Upper lobe of right lung (tissue), 1 donor: ENCODE data around the gene NXPH3. TPM values are rescaled to one million over a fixed set of nuclear protein-coding genes. Genes with fewer than 3 reads are reported as not detected.

Experiments
- ATAC-seq: fragments of 200-7000 bp; cut with Tn5 transposase; one replicate; pipeline ENCODE4 v1.9.1; 2020; ENCODE audit warnings: mild to moderate bottlenecking, moderate library complexity
- DNase-seq: peaks from one replicate; pipeline ENCODE4 v3.0.0-alpha.2; 2020
- H3K27ac ChIP-seq: fragments of 200-600 bp; one replicate; pipeline ENCODE4 v1.8.0; 2022
- H3K27me3 ChIP-seq: fragments of 200-600 bp; one replicate; pipeline ENCODE4 v1.8.0; 2022; ENCODE audit warnings: mild to moderate bottlenecking
- H3K36me3 ChIP-seq: fragments of 200-600 bp; one replicate; pipeline ENCODE4 v1.8.0; 2022
- H3K4me1 ChIP-seq: fragments of 200-600 bp; one replicate; pipeline ENCODE4 v1.8.0; 2022
- H3K4me3 ChIP-seq: fragments of 200-600 bp; one replicate; pipeline ENCODE4 v1.8.0; 2022; ENCODE audit warnings: mild to moderate bottlenecking
- H3K9me3 ChIP-seq: fragments of 200-600 bp; one replicate; pipeline ENCODE4 v1.8.0; 2022
- CTCF ChIP-seq: fragments of 200-600 bp; IDR thresholded peaks from one replicate; pipeline ENCODE4 v1.8.0; 2022; ENCODE audit warnings: antibody characterized with exemption
- intact Hi-C: fragments of 100-400 bp; cut with DNase I; formaldehyde crosslinking; loops from one replicate; pipeline ENCODE4 v1.11.0; 2022
- long read RNA-seq: library from polyadenylated mRNA; unstranded; transcript quantifications from one replicate; pipeline ENCODE4 v2.0.0, GENCODE V29; 2021
- total RNA-seq: library from RNA; stranded (reverse); fragmentation: NEBNext Ultra II Directional; extraction: Animal tissue kit (Norgen Biotek cat#: 25700); gene quantifications from one replicate; pipeline ENCODE4 v1.2.1, GENCODE V29; 2021
- donor health status: DM: no; HTN: yes; CAD: no; lungs with severe emphysema.

Gene NXPH3
- total RNA-seq = 6.3 TPM
- long read RNA-seq, full-length matches to known transcripts = 7 of 7 reads
- long read RNA-seq, partial matches to known transcripts = 0 of 7 reads
- long read RNA-seq, other reads (novel, unspliced or antisense) = 0 of 7 reads

GRCh38 chr17:49575679-49576087 is at the start of gene NXPH3:
NXPH3 (plus strand) TSS chr17:49575871; CDS start chr17:49576220, 349 bp downstream.
- Histone ChIP-seq H3K27me3 (peaks cover 7% of the 10 kb centered on the region), H3K27ac (peak within 1 kb of the TSS; percentile 43)
- DNase-seq = no peak

GRCh38 chr17:49527927-49528651 is 47.6 kb upstream of the NXPH3 start:
- peaks cover 29% of the 10 kb centered on the region for H3K27me3 ChIP-seq
- DNase-seq = no peak
- intact Hi-C loops = no loop called here
- H3K4me1 ChIP-seq = no peaks in the 10 kb centered on the region
- H3K4me3 ChIP-seq = no peak overlapping the region
- no peaks in the 10 kb centered on the region for H3K36me3 ChIP-seq
- no peaks in the 10 kb centered on the region for H3K9me3 ChIP-seq
- no peak overlapping the region for H3K27ac ChIP-seq
- no peak for TF ChIP-seq CTCF
- ATAC-seq = no peak

More at GRCh38 chr17:49575679-49576087, at the start of gene NXPH3:
- TF ChIP-seq CTCF = peak; percentile 30
- Histone ChIP-seq H3K4me3 (peak within 1 kb of the TSS; percentile 66), H3K9me3 (no peaks in the 10 kb centered on the region), H3K4me1 (peaks cover 28% of the 10 kb centered on the region), H3K36me3 (no peaks in the 10 kb centered on the region)
- peak; percentile 87 for ATAC-seq
- intact Hi-C loops = loop anchor here (10.0 kb wide), 1 partner anchor 269 kb away; the partner anchor contains the start of gene TAC4

GRCh38 chr17:49528966-49529365 is 46.7 kb upstream of the NXPH3 start:
- H3K9me3 ChIP-seq = no peaks in the 10 kb centered on the region
- H3K36me3 ChIP-seq = no peaks in the 10 kb centered on the region
- H3K4me3 ChIP-seq = no peak overlapping the region
- peaks cover 32% of the 10 kb centered on the region for H3K27me3 ChIP-seq
- no peak for ATAC-seq
- H3K27ac ChIP-seq = no peak overlapping the region
- H3K4me1 ChIP-seq = no peaks in the 10 kb centered on the region
- no peak for DNase-seq
- no peak for TF ChIP-seq CTCF
- intact Hi-C loops = no loop called here

GRCh38 chr17:49530118-49530517 is 45.6 kb upstream of the NXPH3 start:
- intact Hi-C loops = no loop called here

DNA sequence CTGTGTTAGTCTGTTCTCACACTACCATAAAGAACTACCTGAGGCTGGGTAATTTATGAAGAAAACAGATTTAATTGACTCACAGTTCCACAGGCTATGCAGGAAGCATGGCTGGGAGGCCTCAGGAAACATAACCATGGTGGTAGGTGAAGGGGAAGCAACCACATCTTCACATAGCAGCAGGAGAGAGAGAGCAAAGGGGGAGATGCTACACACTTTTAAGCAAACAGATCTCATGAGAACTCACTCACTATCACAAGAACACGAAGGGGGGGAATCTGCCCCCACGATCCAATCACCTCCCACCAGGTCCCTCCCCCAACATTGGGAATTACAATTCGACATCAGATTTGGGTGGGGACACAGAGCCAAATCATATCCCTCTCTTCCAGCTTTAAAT is 31.8 kb upstream of the NXPH3 start:
- ATAC-seq = no peak
- no peak overlapping the region for H3K27ac ChIP-seq
- intact Hi-C loops = loop anchor here (10.0 kb wide), 1 partner anchor 49 kb away; the partner anchor contains the start of gene NGFR

More at GRCh38 chr17:49530118-49530517, 45.6 kb upstream of the NXPH3 start:
- no peaks in the 10 kb centered on the region for H3K36me3 ChIP-seq
- DNase-seq (no peak), ATAC-seq (no peak)
- H3K27ac ChIP-seq = no peak overlapping the region
- no peaks in the 10 kb centered on the region for H3K9me3 ChIP-seq
- H3K27me3 ChIP-seq = peaks cover 33% of the 10 kb centered on the region
- no peaks in the 10 kb centered on the region for H3K4me1 ChIP-seq
- no peak overlapping the region for H3K4me3 ChIP-seq
- no peak for TF ChIP-seq CTCF

More for the DNA sequence above, 31.8 kb upstream of the NXPH3 start:
- TF ChIP-seq CTCF = no peak
- no peaks in the 10 kb centered on the region for H3K36me3 ChIP-seq
- H3K4me3 ChIP-seq = no peak overlapping the region
- H3K4me1 ChIP-seq = no peaks in the 10 kb centered on the region
- no peaks in the 10 kb centered on the region for H3K9me3 ChIP-seq
- DNase-seq = no peak
- peaks cover 4% of the 10 kb centered on the region for H3K27me3 ChIP-seq
